Right atrium auricular region (tissue), 2 donors: ENCODE measurements around the gene WIPF1. TPM values are rescaled to one million over a fixed set of nuclear protein-coding genes. Genes with fewer than 3 reads are reported as not detected.
A peak's percentile ranks its signal among the peaks of the same experiment; 100 is the strongest.

Experiments used
- DNase-seq: peaks from one replicate; pipeline ENCODE4 v3.0.0-alpha.2; 2019; ENCODE audit warnings: low spot score
- H3K27ac ChIP-seq, 2 donors: fragments of 200-600 bp; sonication (generic); 1 replicate in 1 of 2; 2 replicates in 1 of 2; pipeline ENCODE4 v1.5.1; 2016 to 2019
- H3K27me3 ChIP-seq, 2 donors: fragments of 200-600 bp; sonication (generic); one replicate each; pipeline versions ENCODE4 v1.5.1 to v1.6.0; 2017 to 2019
- H3K36me3 ChIP-seq: fragments of 200-600 bp; sonication (generic); one replicate; pipeline ENCODE4 v1.5.1; 2016
- H3K4me1 ChIP-seq, 2 donors: fragments of 200-600 bp; sonication (generic); one replicate each; pipeline versions ENCODE4 v1.5.1 to v1.6.0; 2017 to 2019
- H3K4me3 ChIP-seq, 2 donors: fragments of 200-600 bp; sonication (generic); 1 replicate in 1 of 2; 2 replicates in 1 of 2; pipeline ENCODE4 v1.5.1; 2017 to 2019; ENCODE audit warnings: mild to moderate bottlenecking in 1 of 2, moderate library complexity in 1 of 2
- H3K9me3 ChIP-seq, 2 donors: fragments of 200-600 bp; sonication (generic); one replicate each; pipeline ENCODE4 v1.5.1; 2019
- total RNA-seq, 2 donors: library from RNA; depleted of rRNA; stranded (reverse); fragments of >200 nt; gene quantifications; one replicate each; pipeline ENCODE4 v1.1.0, GENCODE V29; 2016
- TF ChIP-seq, protein P1 (sequence below), 2 donors: fragments of 200-600 bp; sonication (generic); IDR thresholded peaks; one replicate each; pipeline ENCODE4 v1.5.1; 2019; ENCODE audit warnings: antibody characterized with exemption in 2 of 2

WIPF1 gene
- total RNA-seq, 2 donors from 2014 or later, result 12.3 to 17.5 TPM

DNA sequence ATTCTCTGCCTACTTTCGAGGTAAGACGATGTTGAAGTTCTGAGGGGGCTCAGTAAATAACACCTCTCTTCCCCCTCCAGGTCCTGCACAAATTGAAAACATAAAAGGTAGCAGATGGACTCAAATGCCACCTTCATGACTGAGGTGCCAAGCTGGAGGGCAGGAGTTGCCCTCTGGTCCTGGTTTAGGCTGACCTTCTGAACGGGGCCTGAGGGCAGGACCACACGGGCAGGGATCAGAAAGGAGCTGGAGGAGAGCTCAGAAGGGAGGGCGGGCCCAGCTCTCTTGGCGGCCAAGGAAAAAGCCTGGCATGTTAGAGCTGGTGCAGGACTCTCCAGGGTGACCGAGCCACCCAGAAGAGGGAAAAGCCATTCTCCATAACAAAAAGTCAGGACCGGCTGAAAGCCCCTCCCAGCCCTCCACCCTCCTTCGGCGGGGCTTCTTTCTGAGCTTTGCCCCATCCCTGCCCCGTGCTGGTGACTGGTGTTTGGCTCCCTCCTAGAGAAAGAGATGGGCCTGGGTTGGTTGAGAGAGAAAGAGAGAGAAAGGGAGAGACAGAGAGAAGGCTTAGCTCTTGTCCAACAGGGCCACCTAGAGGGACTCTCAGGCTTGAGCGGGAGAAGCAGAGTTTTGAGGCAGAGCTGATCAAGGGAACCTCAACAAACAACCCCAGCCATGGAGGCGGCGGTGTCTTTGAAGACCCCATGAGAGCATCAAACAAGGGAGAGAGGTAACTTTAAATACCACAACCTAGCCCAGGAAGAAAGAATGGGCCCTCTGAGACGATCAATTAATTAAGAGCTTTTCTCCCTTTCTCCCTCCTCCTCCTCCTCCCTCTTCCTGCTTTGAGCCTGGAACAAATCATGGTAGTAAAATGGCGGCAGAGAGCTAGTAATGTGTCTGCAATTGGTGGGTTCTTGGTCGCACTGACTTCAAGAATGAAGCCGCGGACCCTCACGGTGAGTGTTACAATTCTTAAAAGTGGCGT is 50.8 kb downstream of the WIPF1 start:
- Histone ChIP-seq H3K27ac (no peak overlapping the region), H3K4me3 (no peak overlapping the region), H3K4me1 (no peaks in the 10 kb centered on the region), H3K9me3 (no peaks in the 10 kb centered on the region), H3K27me3 (no peaks in the 10 kb centered on the region), H3K36me3 (no peaks in the 10 kb centered on the region)
- no peak for DNase-seq
- TF ChIP-seq, protein P1, sequence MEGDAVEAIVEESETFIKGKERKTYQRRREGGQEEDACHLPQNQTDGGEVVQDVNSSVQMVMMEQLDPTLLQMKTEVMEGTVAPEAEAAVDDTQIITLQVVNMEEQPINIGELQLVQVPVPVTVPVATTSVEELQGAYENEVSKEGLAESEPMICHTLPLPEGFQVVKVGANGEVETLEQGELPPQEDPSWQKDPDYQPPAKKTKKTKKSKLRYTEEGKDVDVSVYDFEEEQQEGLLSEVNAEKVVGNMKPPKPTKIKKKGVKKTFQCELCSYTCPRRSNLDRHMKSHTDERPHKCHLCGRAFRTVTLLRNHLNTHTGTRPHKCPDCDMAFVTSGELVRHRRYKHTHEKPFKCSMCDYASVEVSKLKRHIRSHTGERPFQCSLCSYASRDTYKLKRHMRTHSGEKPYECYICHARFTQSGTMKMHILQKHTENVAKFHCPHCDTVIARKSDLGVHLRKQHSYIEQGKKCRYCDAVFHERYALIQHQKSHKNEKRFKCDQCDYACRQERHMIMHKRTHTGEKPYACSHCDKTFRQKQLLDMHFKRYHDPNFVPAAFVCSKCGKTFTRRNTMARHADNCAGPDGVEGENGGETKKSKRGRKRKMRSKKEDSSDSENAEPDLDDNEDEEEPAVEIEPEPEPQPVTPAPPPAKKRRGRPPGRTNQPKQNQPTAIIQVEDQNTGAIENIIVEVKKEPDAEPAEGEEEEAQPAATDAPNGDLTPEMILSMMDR (IDR thresholded peaks at IDR 0.05), result peak in 1 of 2 donors; percentile 35

DNA sequence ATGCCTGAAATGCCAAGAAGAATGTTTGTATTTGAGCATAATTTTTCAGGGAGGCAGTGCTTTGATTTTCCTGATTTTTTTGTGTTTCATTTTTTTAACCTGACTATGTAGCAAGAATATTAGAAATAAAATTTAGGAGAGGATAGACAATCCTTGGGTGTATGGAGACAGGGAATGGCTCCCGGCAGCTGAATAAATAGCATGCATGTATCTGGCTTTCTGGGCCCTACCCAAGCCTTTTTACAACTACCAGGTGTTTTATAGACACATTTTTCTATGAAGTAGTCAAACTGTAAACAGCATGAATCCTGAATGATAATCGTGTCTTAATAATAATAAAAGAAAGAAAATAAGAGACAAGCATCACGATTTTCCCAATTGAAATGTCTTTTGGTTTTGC is 52.4 kb downstream of the WIPF1 start:
- Histone ChIP-seq H3K4me1 (no peaks in the 10 kb centered on the region), H3K36me3 (no peaks in the 10 kb centered on the region), H3K27me3 (no peaks in the 10 kb centered on the region), H3K27ac (no peak overlapping the region), H3K9me3 (no peaks in the 10 kb centered on the region), H3K4me3 (no peak overlapping the region)
- no peak for DNase-seq
- TF ChIP-seq, protein P1 (IDR thresholded peaks at IDR 0.05), result no peak

DNA sequence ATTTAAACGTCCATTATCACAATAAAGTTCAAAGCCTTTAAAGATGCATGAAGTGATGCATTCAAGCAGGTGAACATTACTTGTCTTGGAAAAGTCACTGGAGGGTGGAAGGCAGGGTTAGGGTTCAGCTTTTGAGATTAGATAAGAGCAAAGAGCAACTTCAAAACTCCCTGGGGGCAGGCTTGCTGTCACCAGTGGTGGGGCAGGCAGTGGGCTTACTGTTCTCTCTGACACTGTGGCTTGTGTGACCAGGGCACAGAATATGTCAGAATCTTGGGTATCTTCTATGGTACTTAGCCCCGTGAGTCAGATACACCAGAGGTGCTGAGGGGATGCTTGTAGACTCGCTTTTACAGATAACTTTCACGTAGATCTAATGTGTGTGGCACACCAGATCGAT is 52.8 kb downstream of the WIPF1 start:
- H3K27me3 ChIP-seq, result no peaks in the 10 kb centered on the region
- H3K27ac ChIP-seq, result no peak overlapping the region
- no peaks in the 10 kb centered on the region for H3K9me3 ChIP-seq
- no peaks in the 10 kb centered on the region for H3K4me1 ChIP-seq
- no peak overlapping the region for H3K4me3 ChIP-seq
- TF ChIP-seq, protein P1 (IDR thresholded peaks at IDR 0.05), result no peak
- no peaks in the 10 kb centered on the region for H3K36me3 ChIP-seq
- no peak for DNase-seq

DNA sequence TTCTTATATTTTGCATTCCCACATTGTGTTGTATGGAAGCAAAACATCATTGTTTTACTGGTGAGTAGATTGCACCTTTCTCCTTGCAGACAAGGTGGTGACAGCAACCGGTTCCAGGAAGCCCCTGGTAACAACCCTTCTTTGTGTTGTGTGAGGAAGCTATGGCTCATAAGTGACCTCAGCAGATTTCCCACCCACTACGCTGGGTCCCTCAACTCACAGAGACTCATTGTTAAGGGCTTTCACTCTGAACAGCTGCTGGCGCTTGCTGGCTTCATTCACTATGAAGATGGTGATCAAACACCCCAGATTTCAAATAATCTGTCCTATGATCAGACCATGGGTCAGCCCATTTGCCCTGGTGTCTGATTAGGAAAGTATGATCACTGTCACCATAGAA is 53.4 kb downstream of the WIPF1 start:
- H3K9me3 ChIP-seq, result no peaks in the 10 kb centered on the region
- DNase-seq, result no peak
- H3K27ac ChIP-seq, result no peak overlapping the region
- TF ChIP-seq, protein P1 (IDR thresholded peaks at IDR 0.05), result no peak
- no peaks in the 10 kb centered on the region for H3K4me1 ChIP-seq
- H3K4me3 ChIP-seq, result no peak overlapping the region
- H3K36me3 ChIP-seq, result no peaks in the 10 kb centered on the region
- no peaks in the 10 kb centered on the region for H3K27me3 ChIP-seq

DNA sequence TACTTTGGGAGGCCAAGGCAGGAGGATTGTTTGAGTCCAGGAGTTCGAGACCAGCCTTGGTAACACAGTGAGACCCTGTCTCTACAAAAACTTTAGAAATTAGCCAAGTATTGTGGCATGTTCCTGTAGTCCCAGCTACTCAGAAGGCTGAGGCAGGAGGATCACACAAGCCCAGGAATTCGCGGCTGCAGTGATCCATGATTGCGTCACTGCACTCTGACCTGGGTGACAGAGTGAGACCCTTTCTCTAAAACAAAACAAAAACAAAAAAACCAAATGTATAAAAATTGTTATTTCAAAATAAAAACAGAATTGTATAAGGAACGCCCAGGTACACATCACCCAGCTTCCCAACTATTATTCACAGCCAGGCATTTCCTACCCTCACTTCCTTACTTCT is 56.7 kb downstream of the WIPF1 start:
- Histone ChIP-seq H3K4me1 (no peaks in the 10 kb centered on the region), H3K36me3 (no peaks in the 10 kb centered on the region), H3K27ac (no peak overlapping the region), H3K27me3 (no peaks in the 10 kb centered on the region), H3K9me3 (no peaks in the 10 kb centered on the region), H3K4me3 (no peak overlapping the region)
- no peak for DNase-seq
- TF ChIP-seq, protein P1 (IDR thresholded peaks at IDR 0.05), result no peak
